GDM1 (cell line): Measurements from ENCODE around the gene ESD.
"Not testable (repeated sequence)": the region's sequence is repeated elsewhere in the genome, so short reads cannot be mapped to it uniquely, and the experiment has no call there.

ENCODE experiments used
- DNase-seq: peaks from one replicate; lab custom pipeline; 2025; lab: John Stamatoyannopoulos, UW

ESD gene

GRCh38 chr13:46795321-46795720, 1.6 kb downstream of the ESD start:
- DNase-seq, result no peak

GRCh38 chr13:46783504-46783903, 13.5 kb downstream of the ESD start:
- no peak for DNase-seq

DNA sequence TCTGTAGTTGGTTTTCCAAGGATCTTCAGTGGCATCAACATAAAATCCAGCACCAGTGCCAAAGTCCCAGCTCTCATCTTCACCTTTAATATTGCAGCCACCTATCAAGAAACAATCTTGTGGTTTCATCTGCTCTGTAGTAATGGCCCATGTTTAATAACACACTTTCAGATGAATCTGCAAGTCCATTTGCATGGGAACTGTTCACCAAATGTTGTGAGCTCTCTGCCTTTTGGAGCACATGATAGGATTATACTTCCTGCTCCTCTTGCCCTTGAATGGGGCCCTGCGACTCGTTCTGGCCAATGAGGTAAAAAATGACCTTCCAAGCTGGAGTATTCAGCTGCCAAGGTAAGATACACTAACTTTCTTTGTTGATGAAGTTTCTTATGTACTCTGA, 14.3 kb downstream of the ESD start:
- no peak for DNase-seq

DNA sequence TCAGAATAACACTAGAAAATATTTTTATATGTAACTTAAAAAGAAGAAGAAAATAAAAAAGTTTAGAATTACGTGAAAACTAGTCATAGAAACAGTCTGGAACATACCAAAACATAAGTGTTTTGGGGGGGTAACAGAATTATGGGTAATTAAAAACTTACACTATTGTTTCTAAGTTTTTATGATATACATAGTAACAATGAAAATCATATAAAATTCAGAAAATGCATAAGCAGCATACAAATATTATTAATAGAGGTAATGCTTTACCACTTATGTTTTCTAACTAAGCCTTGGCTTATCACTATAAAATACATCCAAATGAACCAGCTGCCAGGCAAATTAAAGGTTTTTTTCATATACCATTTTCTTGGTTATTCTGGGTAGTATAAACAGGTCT, 14.9 kb downstream of the ESD start:
- DNase-seq, result no peak

GRCh38 chr13:46778890-46779289, 18.1 kb downstream of the ESD start:
- no peak for DNase-seq

DNA sequence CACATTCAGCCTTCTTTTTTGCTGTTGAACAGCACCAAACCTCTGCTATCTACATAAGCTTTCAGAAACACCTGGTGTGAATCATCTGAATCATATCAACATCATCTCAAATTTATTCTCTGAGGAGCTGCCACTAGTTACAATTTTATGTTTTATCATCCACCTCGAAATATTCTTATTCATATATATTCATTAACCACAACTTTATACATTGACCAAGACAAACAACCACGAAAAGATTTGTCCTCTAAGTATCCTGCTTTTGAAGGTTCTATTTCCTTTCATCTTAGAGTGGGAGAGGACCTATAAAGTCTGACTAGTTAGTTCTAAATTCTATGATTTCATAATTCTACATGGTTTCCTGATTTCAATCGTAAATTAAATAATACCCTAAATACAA, 18.9 kb downstream of the ESD start:
- DNase-seq, result no peak

DNA sequence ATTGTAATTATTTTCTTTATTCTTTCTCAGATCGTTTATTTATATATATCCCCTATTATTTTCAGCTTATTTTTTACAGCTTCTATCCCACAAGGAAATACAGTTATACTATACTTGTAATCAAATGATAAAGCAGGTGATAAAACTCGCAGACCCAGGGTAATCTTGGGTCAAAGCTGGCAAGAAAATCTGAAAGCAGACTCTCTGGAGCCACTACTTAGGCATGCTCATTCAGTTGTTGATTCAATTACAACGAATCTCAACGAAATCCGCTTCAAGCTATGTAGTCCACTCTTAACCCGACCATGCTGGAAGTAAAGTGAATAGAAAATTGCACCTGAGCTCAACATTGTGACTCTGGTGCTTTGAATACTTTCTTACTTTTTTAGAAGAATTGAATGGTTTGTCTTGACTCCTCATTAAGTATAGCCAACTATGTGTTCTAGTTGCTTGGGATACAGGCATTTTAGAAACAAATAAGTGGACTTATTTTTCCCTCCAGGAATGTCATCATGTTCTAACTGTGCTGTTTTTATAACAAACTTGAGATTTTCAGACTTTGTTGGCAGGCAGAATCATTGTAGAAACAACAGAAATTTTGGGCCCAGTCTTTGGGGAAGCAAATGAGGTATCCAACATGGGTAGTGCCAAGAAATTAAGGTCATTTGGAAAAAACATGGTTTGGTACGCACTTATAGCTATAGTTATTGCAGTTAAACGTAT, 21.4 kb downstream of the ESD start:
- no peak for DNase-seq

- no peak for DNase-seq
Observed at GRCh38 chr13:46773541-46773940, 23.4 kb downstream of the ESD start.

- no peak for DNase-seq
Observed at GRCh38 chr13:46771693-46772092, 25.3 kb downstream of the ESD start.

GRCh38 chr13:46769925-46770324, 27.0 kb downstream of the ESD start:
- not testable (repeated sequence) for DNase-seq

DNA sequence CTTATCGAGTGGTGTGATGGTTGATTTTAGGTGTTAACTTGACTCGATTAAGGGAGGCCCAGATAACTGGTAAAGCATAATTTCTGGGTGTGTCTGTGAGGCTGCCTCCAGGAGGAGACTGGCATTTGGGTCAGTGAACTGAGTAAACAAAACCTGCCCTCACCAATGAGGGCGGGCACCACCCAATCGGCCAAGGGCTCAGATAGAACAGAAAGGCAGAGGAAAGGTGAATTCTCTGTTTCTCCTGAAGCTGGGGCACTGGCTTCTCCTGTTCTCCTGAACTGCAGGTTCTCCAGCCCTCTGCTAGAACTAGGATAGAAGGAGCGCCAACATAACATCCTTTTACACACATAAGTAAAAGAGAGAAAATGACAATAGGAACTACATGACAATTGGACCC, 35.1 kb downstream of the ESD start:
- no peak for DNase-seq

DNA sequence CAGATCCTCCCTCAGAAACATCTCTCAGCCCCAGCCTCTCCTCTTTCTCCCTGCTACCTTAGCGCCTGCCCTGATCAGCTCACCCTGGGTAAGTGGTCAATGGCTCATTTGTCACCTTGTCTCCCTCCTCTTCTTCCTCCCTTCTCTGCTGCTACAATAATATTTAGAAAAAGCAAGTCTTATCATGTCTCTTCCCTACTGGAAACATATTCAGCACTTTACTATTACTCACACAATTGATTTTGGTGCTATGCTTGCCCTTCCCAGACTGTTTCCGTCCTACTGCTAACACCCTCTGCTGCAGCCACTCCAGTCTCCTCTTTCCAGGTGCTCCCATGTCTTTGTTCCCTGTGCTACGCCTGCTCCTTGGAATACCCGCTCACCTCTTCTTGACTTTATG, 35.8 kb downstream of the ESD start:
- DNase-seq, result no peak

DNA sequence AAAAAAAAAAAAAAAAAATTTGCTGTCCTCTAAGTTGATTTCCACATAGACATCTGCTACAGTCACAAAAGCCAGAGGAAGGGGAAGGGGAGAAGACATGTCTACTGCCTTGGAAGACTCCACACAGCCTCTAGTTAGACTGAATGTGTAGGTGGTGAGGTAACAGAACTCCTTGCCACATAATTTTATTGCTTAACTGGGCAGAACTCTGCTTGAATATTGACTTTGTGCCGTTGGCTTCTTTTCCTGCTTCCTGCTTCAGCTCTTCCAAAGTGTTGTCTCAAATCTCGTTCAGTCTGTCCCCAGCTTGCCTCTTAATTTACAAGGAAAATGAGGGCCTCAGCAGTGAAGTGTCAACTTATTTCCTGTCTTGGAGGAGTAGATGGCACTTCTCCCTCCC, 37.1 kb downstream of the ESD start:
- DNase-seq, result no peak

GRCh38 chr13:46757640-46758039, 39.3 kb downstream of the ESD start:
- no peak for DNase-seq

DNA sequence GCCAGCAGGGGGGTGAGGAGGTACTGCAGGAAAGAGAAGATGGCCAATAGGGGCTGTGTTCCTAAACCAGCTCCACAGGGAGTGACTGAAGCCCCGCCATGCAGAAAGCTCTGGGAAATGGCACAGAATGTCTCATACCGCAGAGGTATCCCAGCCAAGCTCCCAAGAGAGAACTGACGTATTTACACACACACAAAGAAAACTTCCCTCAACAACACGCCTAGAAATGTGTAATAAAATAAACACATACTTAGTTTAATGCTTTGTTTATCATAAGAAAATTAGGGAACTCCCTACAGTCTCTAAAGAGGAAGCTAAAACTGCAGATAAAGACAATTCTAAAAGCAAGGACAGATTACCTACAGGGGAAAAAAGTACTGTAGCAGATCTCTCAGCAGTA, 40.0 kb downstream of the ESD start:
- no peak for DNase-seq

- not testable (repeated sequence) for DNase-seq
Observed at GRCh38 chr13:46755508-46755907, 41.5 kb downstream of the ESD start.

- no peak for DNase-seq
Observed at GRCh38 chr13:46754812-46755211, 42.1 kb downstream of the ESD start.

DNA sequence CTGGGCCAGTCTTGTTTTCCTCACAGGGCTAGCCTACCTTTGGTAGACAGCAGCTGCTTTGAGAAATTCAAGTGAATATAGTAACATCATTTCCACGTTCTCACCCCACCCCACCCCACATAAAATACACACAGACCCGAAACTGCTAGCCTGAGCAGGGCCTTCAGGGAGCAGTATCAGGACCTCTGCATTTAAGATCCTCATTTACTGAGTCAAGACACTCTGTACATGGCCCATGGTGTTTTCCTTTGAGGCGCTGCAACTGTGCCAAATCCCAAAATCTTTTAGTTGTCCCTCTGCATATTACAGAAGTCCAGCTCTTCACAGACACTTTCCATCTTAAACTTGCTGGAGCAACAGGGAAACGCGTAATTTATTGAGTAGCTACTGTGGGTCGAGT, 43.0 kb downstream of the ESD start:
- DNase-seq, result no peak

DNA sequence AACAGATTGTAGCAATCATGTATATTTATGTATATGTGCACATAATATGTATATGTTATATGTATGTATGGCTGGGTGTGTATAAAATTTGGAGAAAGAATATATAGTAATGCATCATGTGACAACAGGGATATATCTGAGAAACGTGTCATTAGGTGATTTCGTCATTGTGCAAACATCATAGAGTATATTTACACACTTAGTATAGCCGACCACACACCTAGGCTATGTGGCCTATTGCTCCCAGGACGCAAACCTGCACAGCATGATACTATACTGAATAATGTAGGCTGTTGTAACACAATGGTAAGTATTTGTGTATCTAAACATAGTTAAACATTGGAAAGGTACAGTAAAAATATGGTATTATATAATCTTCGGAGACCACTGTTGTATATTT, 43.8 kb downstream of the ESD start:
- no peak for DNase-seq

- DNase-seq, result peak; percentile 51
Observed at GRCh38 chr13:46751811-46752635, 44.9 kb downstream of the ESD start.

DNA sequence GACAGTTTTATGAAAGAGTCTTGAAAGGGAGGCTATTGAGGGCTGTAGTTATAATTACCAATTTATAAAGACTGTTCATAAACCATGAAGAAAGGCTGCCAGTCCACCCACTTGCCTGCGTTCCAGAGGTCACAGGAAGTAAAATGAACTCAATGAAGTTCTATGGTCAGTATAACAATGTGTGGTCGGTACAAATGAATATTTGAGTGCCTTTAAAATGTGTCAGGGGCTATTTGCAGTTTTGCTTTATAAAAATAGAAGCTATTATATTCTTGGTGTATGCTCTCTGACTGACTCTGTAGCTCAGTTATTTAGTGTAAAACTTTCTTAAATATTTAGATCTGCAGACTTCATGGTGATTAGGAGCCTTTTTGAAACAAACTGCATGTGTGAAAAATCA, 47.0 kb downstream of the ESD start:
- no peak for DNase-seq

- DNase-seq, result no peak
Observed at GRCh38 chr13:46748300-46748699, 48.7 kb downstream of the ESD start.

- no peak for DNase-seq
Observed at GRCh38 chr13:46747031-46747820, 49.7 kb downstream of the ESD start.
